GM12875 (cell line): ENCODE measurements around the gene AXL.
"Not testable (repeated sequence)": the region's sequence is repeated elsewhere in the genome, so short reads cannot be mapped to it uniquely, and the experiment has no call there.

ENCODE experiments used
- H3K4me3 ChIP-seq: one replicate; pipeline ENCODE4 v1.5.1; 2011; ENCODE audit warnings: low read depth, low read length, control low read depth
- TF ChIP-seq, protein P1 (sequence below): IDR thresholded peaks from 2 replicates; pipeline ENCODE4 v1.5.1; 2011; ENCODE audit warnings: low read depth, mild to moderate bottlenecking, control low read depth, inconsistent platforms, low read length, moderate library complexity, borderline replicate concordance; ENCODE audit not compliant: insufficient read depth

The AXL gene

GRCh38 chr19:41224632-41225031, 5.6 kb downstream of the AXL start:
- no peak overlapping the region for H3K4me3 ChIP-seq
- TF ChIP-seq, protein P1, sequence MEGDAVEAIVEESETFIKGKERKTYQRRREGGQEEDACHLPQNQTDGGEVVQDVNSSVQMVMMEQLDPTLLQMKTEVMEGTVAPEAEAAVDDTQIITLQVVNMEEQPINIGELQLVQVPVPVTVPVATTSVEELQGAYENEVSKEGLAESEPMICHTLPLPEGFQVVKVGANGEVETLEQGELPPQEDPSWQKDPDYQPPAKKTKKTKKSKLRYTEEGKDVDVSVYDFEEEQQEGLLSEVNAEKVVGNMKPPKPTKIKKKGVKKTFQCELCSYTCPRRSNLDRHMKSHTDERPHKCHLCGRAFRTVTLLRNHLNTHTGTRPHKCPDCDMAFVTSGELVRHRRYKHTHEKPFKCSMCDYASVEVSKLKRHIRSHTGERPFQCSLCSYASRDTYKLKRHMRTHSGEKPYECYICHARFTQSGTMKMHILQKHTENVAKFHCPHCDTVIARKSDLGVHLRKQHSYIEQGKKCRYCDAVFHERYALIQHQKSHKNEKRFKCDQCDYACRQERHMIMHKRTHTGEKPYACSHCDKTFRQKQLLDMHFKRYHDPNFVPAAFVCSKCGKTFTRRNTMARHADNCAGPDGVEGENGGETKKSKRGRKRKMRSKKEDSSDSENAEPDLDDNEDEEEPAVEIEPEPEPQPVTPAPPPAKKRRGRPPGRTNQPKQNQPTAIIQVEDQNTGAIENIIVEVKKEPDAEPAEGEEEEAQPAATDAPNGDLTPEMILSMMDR: no peak

GRCh38 chr19:41225238-41226052, 6.4 kb downstream of the AXL start:
- TF ChIP-seq, protein P1: no peak
- no peak overlapping the region for H3K4me3 ChIP-seq

- H3K4me3 ChIP-seq: no peak overlapping the region
- TF ChIP-seq, protein P1: no peak
Measured at GRCh38 chr19:41226053-41226873, 7.2 kb downstream of the AXL start.

GRCh38 chr19:41226874-41227390, 7.9 kb downstream of the AXL start:
- TF ChIP-seq, protein P1: no peak
- no peak overlapping the region for H3K4me3 ChIP-seq

- TF ChIP-seq, protein P1: no peak
- H3K4me3 ChIP-seq: no peak overlapping the region
Measured at GRCh38 chr19:41228486-41228885, 9.5 kb downstream of the AXL start.

DNA sequence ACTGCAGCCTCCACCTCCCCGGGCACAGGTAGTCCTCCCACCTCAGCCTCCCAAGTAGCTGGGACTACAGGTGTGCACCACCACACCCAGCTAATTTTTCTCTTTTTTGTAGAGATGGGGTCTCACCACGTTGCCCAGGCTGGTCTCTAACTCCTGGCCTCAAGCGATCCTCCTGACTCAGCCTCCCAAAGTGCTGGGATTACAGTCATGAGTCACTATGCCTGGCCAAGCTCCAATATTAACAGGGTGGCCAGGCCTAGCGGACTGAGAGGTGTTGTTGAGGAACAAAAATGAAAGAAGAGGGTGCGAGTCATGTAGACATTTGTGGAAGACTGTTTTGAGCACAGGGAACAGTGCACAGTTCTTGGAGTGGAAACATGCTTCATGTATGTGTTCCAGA, 10.3 kb downstream of the AXL start:
- not testable (repeated sequence) for H3K4me3 ChIP-seq

DNA sequence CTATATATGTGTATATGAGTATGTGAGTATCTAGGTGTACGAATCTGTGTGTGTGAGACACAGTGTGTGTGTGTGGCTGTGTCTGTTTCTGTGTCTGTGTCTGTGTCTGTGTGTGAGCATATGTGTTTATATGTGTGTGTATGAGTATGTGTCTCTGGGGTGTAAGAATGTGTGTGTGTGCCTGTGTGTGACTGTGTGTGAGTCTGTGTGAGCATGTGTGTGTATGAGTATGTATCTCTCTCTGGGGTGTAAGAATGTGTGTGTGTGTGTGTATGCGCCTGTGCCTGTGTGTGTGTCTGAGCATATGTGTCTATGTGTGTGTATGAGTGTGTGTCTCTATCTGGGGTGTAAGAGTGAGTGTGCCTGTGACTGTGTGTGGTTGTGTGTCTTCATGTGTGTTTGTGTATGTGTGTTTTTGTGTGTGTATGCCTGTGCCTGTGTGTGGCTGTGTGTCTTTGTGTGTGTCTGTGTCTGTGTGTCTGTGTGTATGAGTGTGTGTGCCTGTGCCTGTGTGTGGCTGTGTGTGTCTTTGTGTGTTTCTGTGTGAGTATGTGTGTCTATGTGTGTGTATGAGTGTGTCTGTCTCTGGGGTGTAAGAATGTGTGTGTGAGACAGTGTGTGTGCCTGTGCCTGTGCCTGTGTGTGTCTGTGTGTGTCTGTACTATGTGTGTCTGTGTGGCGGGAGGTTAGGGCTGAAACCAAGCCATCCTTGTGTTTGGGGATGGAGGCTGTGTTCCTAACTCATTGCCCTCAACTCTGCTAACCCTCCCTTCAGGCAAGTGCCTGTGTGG, 11.2 kb downstream of the AXL start:
- TF ChIP-seq, protein P1: no peak
- no peak overlapping the region for H3K4me3 ChIP-seq
